ENCODE data around the gene OOSP3. TPM values are rescaled to one million over a fixed set of nuclear protein-coding genes. Genes with fewer than 3 reads are reported as not detected.
"Not testable (repeated sequence)": the region's sequence is repeated elsewhere in the genome, so short reads cannot be mapped to it uniquely, and the experiment has no call there.

OOSP3 gene
- total RNA-seq, 5 donors from 2014 or later (not counting 1 experiment from before 2014, with no cell fraction given) = not detected

DNA sequence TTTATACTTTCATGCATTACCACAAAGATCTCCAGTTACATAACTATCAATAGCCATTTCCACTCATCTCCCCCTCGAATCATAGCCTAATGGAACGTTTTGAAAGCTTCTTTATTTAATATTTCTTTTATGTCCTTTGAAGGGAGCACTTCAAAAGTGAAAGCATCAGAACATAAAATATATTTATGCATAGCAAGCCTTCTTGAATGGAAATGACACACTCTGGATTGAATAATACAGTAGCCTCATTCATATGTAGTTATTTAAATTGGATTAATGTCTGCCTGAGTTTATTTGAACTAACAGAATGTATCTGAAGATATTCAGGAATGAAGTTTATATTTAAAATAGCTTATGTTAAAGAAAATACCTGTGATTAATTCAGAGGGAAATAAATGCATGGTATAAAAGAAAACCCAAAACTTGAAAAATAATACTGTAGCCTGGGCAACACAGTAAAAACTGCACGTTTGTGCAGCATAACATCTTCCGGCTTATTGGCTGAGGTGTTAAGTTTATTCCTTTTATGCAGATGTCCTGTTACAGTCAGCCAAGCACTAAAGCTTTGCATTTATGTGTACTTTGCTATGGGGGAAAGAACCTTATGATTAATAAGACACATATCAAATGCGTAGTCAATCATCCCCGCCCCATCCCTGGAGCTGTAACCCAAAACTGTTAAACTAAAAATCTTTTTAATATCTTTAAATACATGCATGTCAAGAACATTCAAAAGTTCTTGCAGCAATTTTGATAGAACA, 22.0 kb downstream of the OOSP3 start:
- no peaks in the 10 kb centered on the region for H3K9me3 Mint-ChIP-seq
- Histone ChIP-seq H3K9me3 (no peaks in the 10 kb centered on the region), H3K4me3 (ENCODE audit: control insufficient read depth in 1 of 2, extremely low read depth in 1 of 2, low read length in 1 of 2) (no peak overlapping the region), H3K27me3 (replicated peaks in 1 of 2; ENCODE audit: control insufficient read depth in 2 of 2, extremely low read depth in 1 of 2, insufficient read depth in 2 of 2, low read length in 1 of 2) (no peaks in the 10 kb centered on the region), H3K4me1 (ENCODE audit: control insufficient read depth in 1 of 2, extremely low read depth in 1 of 2, insufficient read depth in 2 of 2, low read length in 2 of 2) (no peaks in the 10 kb centered on the region), H3K36me3 (ENCODE audit: control insufficient read depth in 2 of 2, extremely low read depth in 1 of 2, insufficient read depth in 1 of 2, low read length in 1 of 2) (no peaks in the 10 kb centered on the region), H3K27ac (ENCODE audit: low read length) (no peak overlapping the region)
- ChIA-PET POLR2A (interaction anchor here in 1 of 2 donors (0.6 kb wide), 1 partner anchor 137 kb away, joined by 3 read pairs; no protein-coding TSS in a partner anchor), CTCF (no interaction called here)
- ATAC-seq (replicated peaks in 1 of 4) = no peak
- DNase-seq = no peak
- H3K27me3 Mint-ChIP-seq = peaks cover 1 to 4% of the 10 kb centered on the region in 2 donors
- H3K36me3 Mint-ChIP-seq = no peaks in the 10 kb centered on the region
- no peak overlapping the region for H3K27ac Mint-ChIP-seq
- no peaks in the 10 kb centered on the region for H3K4me1 Mint-ChIP-seq
- no peak overlapping the region for H3K4me3 Mint-ChIP-seq
- WGBS (ENCODE audit: insufficient coverage) = no CpG with 5 or more reads among the region's 6 CpGs

DNA sequence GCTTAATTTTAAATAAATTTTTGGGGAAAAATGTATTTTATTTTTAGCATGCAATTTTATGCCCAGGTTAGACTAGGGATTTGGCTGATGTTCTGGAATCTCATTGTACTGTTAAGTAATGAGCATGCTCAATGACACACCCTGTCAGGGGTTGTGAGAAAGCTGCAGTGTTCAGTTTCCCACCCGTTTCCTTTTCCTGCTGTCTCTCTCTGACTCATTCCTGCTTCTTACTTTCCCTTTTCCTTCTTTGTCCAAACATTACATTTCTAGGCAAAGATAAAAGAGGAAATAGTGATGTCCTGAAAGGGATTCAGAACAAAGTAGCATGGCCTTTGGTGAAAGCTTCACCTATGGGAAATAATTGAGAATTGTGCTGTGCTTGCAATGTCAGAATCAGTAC, 22.7 kb downstream of the OOSP3 start:
- Mint-ChIP-seq H3K4me1 (no peaks in the 10 kb centered on the region), H3K27me3 (peaks cover 1 to 3% of the 10 kb centered on the region in 2 donors), H3K36me3 (no peaks in the 10 kb centered on the region), H3K4me3 (no peak overlapping the region), H3K27ac (no peak overlapping the region), H3K9me3 (peaks cover 0 to 4% (median 0%) of the 10 kb centered on the region in 3 donors)
- no CpG with 5 or more reads among the region's 1 CpG for WGBS (ENCODE audit: insufficient coverage)
- Histone ChIP-seq H3K27me3 (replicated peaks in 1 of 2; ENCODE audit: control insufficient read depth in 2 of 2, extremely low read depth in 1 of 2, insufficient read depth in 2 of 2, low read length in 1 of 2) (no peaks in the 10 kb centered on the region), H3K36me3 (ENCODE audit: control insufficient read depth in 2 of 2, extremely low read depth in 1 of 2, insufficient read depth in 1 of 2, low read length in 1 of 2) (no peaks in the 10 kb centered on the region), H3K4me1 (ENCODE audit: control insufficient read depth in 1 of 2, extremely low read depth in 1 of 2, insufficient read depth in 2 of 2, low read length in 2 of 2) (no peaks in the 10 kb centered on the region), H3K4me3 (ENCODE audit: control insufficient read depth in 1 of 2, extremely low read depth in 1 of 2, low read length in 1 of 2) (no peak overlapping the region), H3K9me3 (no peaks in the 10 kb centered on the region), H3K27ac (ENCODE audit: low read length) (no peak overlapping the region)
- POLR2A ChIA-PET = no interaction called here
- DNase-seq = no peak
- CTCF ChIA-PET = no interaction called here
- no peak for ATAC-seq (replicated peaks in 1 of 4)

DNA sequence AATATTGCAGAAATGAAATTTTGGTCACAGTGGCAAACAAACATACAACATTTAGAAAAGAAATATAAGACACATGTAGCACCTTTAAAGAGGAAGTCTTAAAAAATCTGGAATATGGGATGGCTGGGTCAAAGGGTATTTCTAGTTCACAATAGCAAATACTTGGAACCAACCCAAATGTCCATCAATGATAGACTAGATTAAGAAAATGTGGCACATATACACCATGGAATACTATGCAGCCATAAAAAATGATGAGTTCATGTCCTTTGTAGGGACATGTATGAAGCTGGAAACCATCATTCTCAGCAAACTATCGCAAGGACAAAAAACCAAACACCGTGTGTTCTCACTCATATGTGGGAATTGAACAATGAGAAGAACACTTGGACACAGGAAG, 25.0 kb downstream of the OOSP3 start:
- CTCF ChIA-PET; H3K9me3 ChIP-seq; ATAC-seq (replicated peaks in 1 of 4); H3K4me1 Mint-ChIP-seq; H3K27me3 Mint-ChIP-seq; H3K36me3 ChIP-seq (ENCODE audit: control insufficient read depth in 2 of 2, extremely low read depth in 1 of 2, insufficient read depth in 1 of 2, low read length in 1 of 2); H3K4me3 Mint-ChIP-seq; H3K4me1 ChIP-seq (ENCODE audit: control insufficient read depth in 1 of 2, extremely low read depth in 1 of 2, insufficient read depth in 2 of 2, low read length in 2 of 2); H3K27me3 ChIP-seq (replicated peaks in 1 of 2; ENCODE audit: control insufficient read depth in 2 of 2, extremely low read depth in 1 of 2, insufficient read depth in 2 of 2, low read length in 1 of 2); H3K36me3 Mint-ChIP-seq; H3K27ac Mint-ChIP-seq; H3K4me3 ChIP-seq (ENCODE audit: control insufficient read depth in 1 of 2, extremely low read depth in 1 of 2, low read length in 1 of 2); H3K27ac ChIP-seq (ENCODE audit: low read length); POLR2A ChIA-PET; DNase-seq: not testable (repeated sequence)
- H3K9me3 Mint-ChIP-seq = peaks cover 0 to 10% (median 3%) of the 10 kb centered on the region in 3 donors
- WGBS (ENCODE audit: insufficient coverage) = no CpG with 5 or more reads among the region's 2 CpGs

DNA sequence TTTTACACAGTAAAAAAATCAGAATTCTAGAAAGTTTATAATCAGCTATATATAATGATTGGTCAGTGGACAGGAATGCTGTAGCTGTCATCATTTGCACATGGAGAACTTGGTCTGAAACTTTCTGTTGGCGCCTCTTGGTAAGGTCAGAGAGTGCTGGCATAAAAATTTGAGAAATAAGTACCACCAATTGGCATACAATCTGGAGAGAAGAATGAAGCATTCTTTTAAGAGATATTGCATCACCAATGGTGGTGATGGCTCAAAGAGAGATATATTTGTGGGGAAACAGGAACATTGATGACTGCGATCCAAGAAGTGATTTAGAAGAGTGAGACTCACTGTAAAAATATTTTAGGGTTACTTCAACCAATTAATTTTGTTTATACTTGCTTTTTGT, 39.9 kb downstream of the OOSP3 start:
- ChIA-PET CTCF (interaction anchor here in 1 of 2 donors (1.1 kb wide), 1 partner anchor 95 kb away, joined by 3 read pairs; no protein-coding TSS in a partner anchor), POLR2A (no interaction called here)
- no peak for DNase-seq
- no CpG with 5 or more reads among the region's 2 CpGs for WGBS (ENCODE audit: insufficient coverage)
- Histone ChIP-seq H3K4me1 (ENCODE audit: control insufficient read depth in 1 of 2, extremely low read depth in 1 of 2, insufficient read depth in 2 of 2, low read length in 2 of 2) (no peaks in the 10 kb centered on the region), H3K4me3 (ENCODE audit: control insufficient read depth in 1 of 2, extremely low read depth in 1 of 2, low read length in 1 of 2) (no peak overlapping the region), H3K27me3 (replicated peaks in 1 of 2; ENCODE audit: control insufficient read depth in 2 of 2, extremely low read depth in 1 of 2, insufficient read depth in 2 of 2, low read length in 1 of 2) (no peaks in the 10 kb centered on the region), H3K27ac (ENCODE audit: low read length) (no peak overlapping the region), H3K9me3 (peaks cover 4% of the 10 kb centered on the region), H3K36me3 (ENCODE audit: control insufficient read depth in 2 of 2, extremely low read depth in 1 of 2, insufficient read depth in 1 of 2, low read length in 1 of 2) (no peaks in the 10 kb centered on the region)
- H3K36me3 Mint-ChIP-seq = peaks cover 10% of the 10 kb centered on the region
- no peak overlapping the region for H3K4me3 Mint-ChIP-seq
- no peaks in the 10 kb centered on the region for H3K4me1 Mint-ChIP-seq
- no peak overlapping the region for H3K27ac Mint-ChIP-seq
- peaks cover 3% of the 10 kb centered on the region in 2 donors for H3K27me3 Mint-ChIP-seq
- H3K9me3 Mint-ChIP-seq = peaks cover 22 to 41% (median 27%) of the 10 kb centered on the region in 3 donors
- no peak for ATAC-seq (replicated peaks in 1 of 4)

DNA sequence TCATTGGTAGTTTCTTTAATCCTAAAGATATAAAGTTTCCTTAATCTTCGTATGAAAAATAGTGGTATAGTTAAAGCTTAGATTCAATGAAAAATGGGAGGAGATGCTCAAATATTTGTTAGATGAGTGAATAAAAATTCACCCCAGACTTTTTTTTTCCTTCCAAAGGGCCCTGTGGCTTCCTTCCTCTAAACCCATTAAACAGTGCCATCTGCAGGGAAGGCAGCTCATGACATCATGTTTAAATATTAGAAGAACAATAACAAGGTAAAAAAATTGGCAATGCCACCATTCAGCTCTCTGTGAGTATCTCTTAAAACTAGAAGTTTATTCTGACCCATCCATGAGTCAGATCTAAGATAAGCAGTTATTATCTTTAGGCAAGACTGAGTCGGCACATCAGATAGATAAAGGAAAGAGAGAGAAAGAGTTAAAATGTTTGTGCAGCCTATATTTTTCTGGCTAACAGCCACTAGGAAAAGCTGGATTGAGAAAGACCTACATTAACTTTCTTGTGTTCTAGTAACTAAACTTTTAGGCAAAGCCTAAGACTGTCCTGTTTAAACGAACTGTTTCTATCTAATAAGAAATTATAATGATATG, 40.5 kb downstream of the OOSP3 start:
- no peaks in the 10 kb centered on the region for H3K36me3 ChIP-seq (ENCODE audit: control insufficient read depth in 2 of 2, extremely low read depth in 1 of 2, insufficient read depth in 1 of 2, low read length in 1 of 2)
- POLR2A ChIA-PET = no interaction called here
- H3K27ac ChIP-seq (ENCODE audit: low read length) = no peak overlapping the region
- CTCF ChIA-PET = interaction anchor here in 1 of 2 donors (1.1 kb wide), 1 partner anchor 96 kb away, joined by 3 read pairs; no protein-coding TSS in a partner anchor
- H3K4me3 ChIP-seq (ENCODE audit: control insufficient read depth in 1 of 2, extremely low read depth in 1 of 2, low read length in 1 of 2) = no peak overlapping the region
- Mint-ChIP-seq H3K4me3 (no peak overlapping the region), H3K27me3 (peaks cover 3% of the 10 kb centered on the region in 2 donors), H3K9me3 (peaks cover 25 to 45% (median 27%) of the 10 kb centered on the region in 3 donors), H3K4me1 (no peaks in the 10 kb centered on the region), H3K27ac (no peak overlapping the region), H3K36me3 (peaks cover 10% of the 10 kb centered on the region)
- WGBS (ENCODE audit: insufficient coverage) = no CpG with 5 or more reads among the region's 3 CpGs
- no peaks in the 10 kb centered on the region for H3K4me1 ChIP-seq (ENCODE audit: control insufficient read depth in 1 of 2, extremely low read depth in 1 of 2, insufficient read depth in 2 of 2, low read length in 2 of 2)
- peaks cover 7% of the 10 kb centered on the region for H3K9me3 ChIP-seq
- DNase-seq = peak in 2 of 35 experiments; percentile 3 to 28
- no peaks in the 10 kb centered on the region for H3K27me3 ChIP-seq (replicated peaks in 1 of 2; ENCODE audit: control insufficient read depth in 2 of 2, extremely low read depth in 1 of 2, insufficient read depth in 2 of 2, low read length in 1 of 2)
- ATAC-seq (replicated peaks in 1 of 4) = no peak

DNA sequence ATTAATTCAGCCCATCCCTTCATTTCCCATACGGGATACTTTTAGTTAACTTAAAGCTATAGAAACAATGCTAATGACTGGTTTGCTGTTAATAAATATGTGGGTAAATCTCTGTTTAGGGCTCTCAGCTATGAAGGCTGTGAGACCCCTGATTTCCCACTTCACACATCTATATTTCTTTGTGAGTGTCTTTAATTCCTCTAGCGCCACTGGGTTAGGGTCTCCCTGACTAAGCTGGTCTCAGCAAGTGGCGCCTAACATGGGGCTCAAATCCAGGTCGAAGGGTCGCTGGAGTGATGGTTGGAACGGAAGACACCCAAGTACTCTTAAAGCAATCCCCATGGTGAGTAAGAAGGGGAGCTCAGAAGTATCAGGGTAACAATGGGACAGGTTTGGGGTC, 45.2 kb downstream of the OOSP3 start:
- Mint-ChIP-seq H3K4me3 (no peak overlapping the region), H3K4me1 (no peaks in the 10 kb centered on the region), H3K27ac (no peak overlapping the region), H3K36me3 (peaks cover 12% of the 10 kb centered on the region), H3K9me3 (peaks cover 25 to 68% (median 52%) of the 10 kb centered on the region in 3 donors), H3K27me3 (peaks cover 0 to 10% of the 10 kb centered on the region in 2 donors)
- DNase-seq (peak in 1 of 35 experiments; percentile 6), ATAC-seq (replicated peaks in 1 of 4) (no peak)
- H3K36me3 ChIP-seq (ENCODE audit: control insufficient read depth in 2 of 2, extremely low read depth in 1 of 2, insufficient read depth in 1 of 2, low read length in 1 of 2) = no peaks in the 10 kb centered on the region
- H3K4me1 ChIP-seq (ENCODE audit: control insufficient read depth in 1 of 2, extremely low read depth in 1 of 2, insufficient read depth in 2 of 2, low read length in 2 of 2) = no peaks in the 10 kb centered on the region
- POLR2A ChIA-PET = no interaction called here
- peaks cover 7% of the 10 kb centered on the region for H3K9me3 ChIP-seq
- H3K27ac ChIP-seq (ENCODE audit: low read length) = no peak overlapping the region
- no peak overlapping the region for H3K4me3 ChIP-seq (ENCODE audit: control insufficient read depth in 1 of 2, extremely low read depth in 1 of 2, low read length in 1 of 2)
- WGBS (ENCODE audit: insufficient coverage) = no CpG with 5 or more reads among the region's 6 CpGs
- CTCF ChIA-PET = no interaction called here
- peaks cover 0 to 4% of the 10 kb centered on the region in 2 experiments for H3K27me3 ChIP-seq (replicated peaks in 1 of 2; ENCODE audit: control insufficient read depth in 2 of 2, extremely low read depth in 1 of 2, insufficient read depth in 2 of 2, low read length in 1 of 2)
